WTC11 (cell line): ENCODE data around the gene DCUN1D5.

ENCODE experiments used
- ATF2 ChIP-seq: sonication (generic); formaldehyde crosslinking; IDR thresholded peaks from 2 replicates; pipeline ENCODE4 v1.8.1; 2022; ENCODE audit warnings: low read depth, missing genetic modification reagents, borderline replicate concordance
- CTCF ChIP-seq: fragments of 200-600 bp; IDR thresholded peaks from 2 replicates; pipeline ENCODE4 v1.8.0; 2022; ENCODE audit warnings: antibody characterized with exemption
- E2F1 ChIP-seq: sonication (generic); formaldehyde crosslinking; IDR thresholded peaks from 2 replicates; pipeline ENCODE4 v1.8.0; 2022; ENCODE audit warnings: mild to moderate bottlenecking, missing genetic modification reagents
- FOXK1 ChIP-seq: sonication (generic); formaldehyde crosslinking; IDR thresholded peaks from 2 replicates; pipeline ENCODE4 v1.8.0; 2022; ENCODE audit warnings: mild to moderate bottlenecking, moderate library complexity, missing genetic modification reagents
- MAX ChIP-seq: sonication (generic); formaldehyde crosslinking; IDR thresholded peaks from 2 replicates; pipeline ENCODE4 v1.8.0; 2022; ENCODE audit warnings: mild to moderate bottlenecking, missing genetic modification reagents
- NR3C1 ChIP-seq: sonication (generic); formaldehyde crosslinking; conservative IDR thresholded peaks from 2 replicates; pipeline ENCODE4 v1.8.1; 2023; ENCODE audit warnings: low read depth, mild to moderate bottlenecking, missing genetic modification reagents
- OVOL2 ChIP-seq: fragments of 250-450 bp; sonication (Bioruptor Pico); IDR thresholded peaks from 2 replicates; pipeline ENCODE4 v1.9.0; 2021; ENCODE audit warnings: mild to moderate bottlenecking, borderline replicate concordance
- PREB ChIP-seq: sonication (generic); formaldehyde crosslinking; IDR thresholded peaks from 2 replicates; pipeline ENCODE4 v1.8.1; 2022; ENCODE audit warnings: mild to moderate bottlenecking, missing genetic modification reagents, moderate library complexity, borderline replicate concordance
- ZNF121 ChIP-seq: sonication (generic); formaldehyde crosslinking; IDR thresholded peaks from 2 replicates; pipeline ENCODE4 v1.8.0; 2023; ENCODE audit warnings: missing genetic modification reagents
- ZNF512 ChIP-seq: sonication (generic); formaldehyde crosslinking; IDR thresholded peaks from 2 replicates; pipeline ENCODE4 v1.8.1; 2022; ENCODE audit warnings: missing genetic modification reagents, borderline replicate concordance
- TF ChIP-seq, protein P1 (sequence below): sonication (generic); formaldehyde crosslinking; IDR thresholded peaks from 2 replicates; pipeline ENCODE4 v1.8.0; 2022; ENCODE audit warnings: missing genetic modification reagents

DNA sequence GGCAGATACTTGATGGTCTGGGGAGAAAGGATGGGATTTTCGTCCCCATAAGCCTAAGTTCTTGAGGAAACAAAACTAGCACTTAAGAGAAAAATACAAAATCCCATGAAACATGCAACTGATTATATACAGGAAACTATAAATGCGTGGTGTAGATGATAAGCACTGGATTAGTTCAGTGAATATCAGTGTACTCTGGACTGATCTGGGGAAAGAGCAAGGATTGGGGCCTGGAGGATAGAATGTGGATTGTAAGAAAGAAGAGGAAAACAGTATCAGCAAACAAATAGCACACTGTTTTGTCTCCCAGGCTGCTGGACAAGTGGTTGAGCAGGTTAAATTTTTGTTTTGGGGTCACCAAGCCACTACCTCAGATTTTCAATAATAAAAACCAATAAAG lies 49.8 kb downstream of the DCUN1D5 start:
- no peak for TF ChIP-seq CTCF
- TF ChIP-seq, protein P1, sequence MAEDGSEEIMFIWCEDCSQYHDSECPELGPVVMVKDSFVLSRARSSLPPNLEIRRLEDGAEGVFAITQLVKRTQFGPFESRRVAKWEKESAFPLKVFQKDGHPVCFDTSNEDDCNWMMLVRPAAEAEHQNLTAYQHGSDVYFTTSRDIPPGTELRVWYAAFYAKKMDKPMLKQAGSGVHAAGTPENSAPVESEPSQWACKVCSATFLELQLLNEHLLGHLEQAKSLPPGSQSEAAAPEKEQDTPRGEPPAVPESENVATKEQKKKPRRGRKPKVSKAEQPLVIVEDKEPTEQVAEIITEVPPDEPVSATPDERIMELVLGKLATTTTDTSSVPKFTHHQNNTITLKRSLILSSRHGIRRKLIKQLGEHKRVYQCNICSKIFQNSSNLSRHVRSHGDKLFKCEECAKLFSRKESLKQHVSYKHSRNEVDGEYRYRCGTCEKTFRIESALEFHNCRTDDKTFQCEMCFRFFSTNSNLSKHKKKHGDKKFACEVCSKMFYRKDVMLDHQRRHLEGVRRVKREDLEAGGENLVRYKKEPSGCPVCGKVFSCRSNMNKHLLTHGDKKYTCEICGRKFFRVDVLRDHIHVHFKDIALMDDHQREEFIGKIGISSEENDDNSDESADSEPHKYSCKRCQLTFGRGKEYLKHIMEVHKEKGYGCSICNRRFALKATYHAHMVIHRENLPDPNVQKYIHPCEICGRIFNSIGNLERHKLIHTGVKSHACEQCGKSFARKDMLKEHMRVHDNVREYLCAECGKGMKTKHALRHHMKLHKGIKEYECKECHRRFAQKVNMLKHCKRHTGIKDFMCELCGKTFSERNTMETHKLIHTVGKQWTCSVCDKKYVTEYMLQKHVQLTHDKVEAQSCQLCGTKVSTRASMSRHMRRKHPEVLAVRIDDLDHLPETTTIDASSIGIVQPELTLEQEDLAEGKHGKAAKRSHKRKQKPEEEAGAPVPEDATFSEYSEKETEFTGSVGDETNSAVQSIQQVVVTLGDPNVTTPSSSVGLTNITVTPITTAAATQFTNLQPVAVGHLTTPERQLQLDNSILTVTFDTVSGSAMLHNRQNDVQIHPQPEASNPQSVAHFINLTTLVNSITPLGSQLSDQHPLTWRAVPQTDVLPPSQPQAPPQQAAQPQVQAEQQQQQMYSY (CRISPR knock-in tag): no peak
- no peak for TF ChIP-seq OVOL2 (CRISPR knock-in tag)
- no peak for TF ChIP-seq FOXK1
- TF ChIP-seq ATF2 (CRISPR knock-in tag): no peak
- no peak for TF ChIP-seq ZNF512 (CRISPR knock-in tag)
- TF ChIP-seq PREB (CRISPR knock-in tag): no peak
- TF ChIP-seq MAX (CRISPR knock-in tag): no peak
- no peak for TF ChIP-seq NR3C1
- no peak for TF ChIP-seq ZNF121 (CRISPR knock-in tag)
- no peak for TF ChIP-seq E2F1 (CRISPR knock-in tag)
